SIG-M5 treated with dmso at 0.1 percent for 504 hours (cell line): ENCODE measurements around the gene LCN10.
"Not testable (repeated sequence)": the region's sequence is repeated elsewhere in the genome, so short reads cannot be mapped to it uniquely, and the experiment has no call there.

Experiments used
- DNase-seq: peaks from one replicate; lab custom pipeline; 2025; ENCODE audit not compliant: unreplicated experiment; lab: John Stamatoyannopoulos, UW

The LCN10 gene

GRCh38 chr9:136704741-136705140 is 38.0 kb downstream of the LCN10 start:
- DNase-seq, result not testable (repeated sequence)

GRCh38 chr9:136703276-136703860 is 39.4 kb downstream of the LCN10 start:
- peak; percentile 77 for DNase-seq

GRCh38 chr9:136701668-136702053 is 41.1 kb downstream of the LCN10 start:
- no peak for DNase-seq

- no peak for DNase-seq
These were observed 41.6 kb downstream of the LCN10 start for GRCh38 chr9:136700959-136701667.

GRCh38 chr9:136700304-136700703 is 42.4 kb downstream of the LCN10 start:
- DNase-seq, result no peak

- no peak for DNase-seq
These were observed 44.0 kb downstream of the LCN10 start for GRCh38 chr9:136698635-136699246.

GRCh38 chr9:136697821-136698526 is 44.8 kb downstream of the LCN10 start:
- peak; percentile 83 for DNase-seq

- no peak for DNase-seq
These were observed 45.5 kb downstream of the LCN10 start for GRCh38 chr9:136697146-136697820.

- no peak for DNase-seq
These were observed 46.2 kb downstream of the LCN10 start for GRCh38 chr9:136696502-136696901.

- no peak for DNase-seq
These were observed 46.8 kb downstream of the LCN10 start for GRCh38 chr9:136695955-136696354.

GRCh38 chr9:136695435-136695895 is 47.3 kb downstream of the LCN10 start:
- no peak for DNase-seq

GRCh38 chr9:136694872-136695247 is 47.9 kb downstream of the LCN10 start:
- DNase-seq, result no peak

GRCh38 chr9:136694163-136694871 is 48.4 kb downstream of the LCN10 start:
- DNase-seq, result no peak

GRCh38 chr9:136693490-136694162 is 49.1 kb downstream of the LCN10 start:
- DNase-seq, result peak; percentile 51

GRCh38 chr9:136693135-136693489 is 49.6 kb downstream of the LCN10 start:
- no peak for DNase-seq

GRCh38 chr9:136692185-136693134 is 50.3 kb downstream of the LCN10 start:
- no peak for DNase-seq

- DNase-seq, result no peak
These were observed 51.2 kb downstream of the LCN10 start for GRCh38 chr9:136691316-136692184.

- DNase-seq, result no peak
These were observed 51.9 kb downstream of the LCN10 start for GRCh38 chr9:136690806-136691261.
